ENCODE data around the gene RPS2.

The RPS2 gene

DNA sequence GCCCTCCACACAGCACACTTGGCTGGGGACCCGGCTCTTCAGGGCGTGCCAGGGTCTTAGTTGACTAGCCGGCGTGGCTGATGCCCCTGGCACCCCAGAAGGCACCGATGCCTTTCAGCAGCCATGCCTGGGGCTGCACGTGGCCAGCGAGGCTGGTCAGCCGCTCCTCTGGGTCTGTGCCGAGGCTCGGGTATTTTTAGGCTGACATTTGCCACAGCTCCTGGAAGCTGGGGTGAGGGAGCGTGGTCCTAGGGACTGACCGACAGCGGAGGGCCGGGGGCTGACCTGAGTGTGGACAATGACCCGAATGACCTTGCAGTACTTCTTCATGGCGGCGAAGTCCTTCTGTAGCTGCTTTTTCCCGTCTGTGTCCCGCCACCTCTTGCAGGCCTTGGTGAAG is 14.1 kb downstream of the RPS2 start:
- Histone ChIP-seq H4K20me1 (ENCODE audit: low read depth, low read length) (no peaks in the 10 kb centered on the region), H3K27me3 (ENCODE audit: low read length) (no peaks in the 10 kb centered on the region), H3K9me2 (replicated peaks; ENCODE audit: insufficient read depth, low read length) (no peaks in the 10 kb centered on the region), H2AFZ (ENCODE audit: low read depth, low read length, severe bottlenecking) (no peak overlapping the region), H3F3A (ENCODE audit: insufficient read depth) (no peaks in the 10 kb centered on the region), H3K4me2 (ENCODE audit: low read depth, low read length, poor library complexity, severe bottlenecking) (no peak overlapping the region), H3K36me3 (ENCODE audit: low read length) (no peaks in the 10 kb centered on the region), H3K27ac (ENCODE audit: low read depth, low read length) (no peak overlapping the region), H3K9me3 (ENCODE audit: insufficient read depth, low read length) (no peaks in the 10 kb centered on the region), H3K79me2 (ENCODE audit: insufficient read depth, low read length) (no peaks in the 10 kb centered on the region), H3K9ac (ENCODE audit: low read length) (no peak overlapping the region), H3K4me3 (ENCODE audit: insufficient read depth, low read length, poor library complexity, severe bottlenecking) (no peak overlapping the region)
- TF ChIP-seq CTCF (IDR thresholded peaks at IDR 0.05; ENCODE audit: insufficient read depth, low read length, poor library complexity, severe bottlenecking) = no peak
- TF ChIP-seq EZH2phosphoT487 (conservative IDR thresholded peaks at IDR 0.05; ENCODE audit: low read length) = no peak

- Histone ChIP-seq H2AFZ (ENCODE audit: low read depth, low read length, severe bottlenecking) (no peak overlapping the region), H3K9me2 (replicated peaks; ENCODE audit: insufficient read depth, low read length) (no peaks in the 10 kb centered on the region), H3K9me3 (ENCODE audit: insufficient read depth, low read length) (no peaks in the 10 kb centered on the region), H3K9ac (ENCODE audit: low read length) (no peak overlapping the region), H3K27me3 (ENCODE audit: low read length) (no peaks in the 10 kb centered on the region), H3K4me2 (ENCODE audit: low read depth, low read length, poor library complexity, severe bottlenecking) (no peak overlapping the region), H3K27ac (ENCODE audit: low read depth, low read length) (no peak overlapping the region), H3K79me2 (ENCODE audit: insufficient read depth, low read length) (no peaks in the 10 kb centered on the region), H3K4me3 (ENCODE audit: insufficient read depth, low read length, poor library complexity, severe bottlenecking) (no peak overlapping the region), H3F3A (ENCODE audit: insufficient read depth) (no peaks in the 10 kb centered on the region), H4K20me1 (ENCODE audit: low read depth, low read length) (no peaks in the 10 kb centered on the region), H3K36me3 (ENCODE audit: low read length) (no peaks in the 10 kb centered on the region)
- TF ChIP-seq EZH2phosphoT487 (conservative IDR thresholded peaks at IDR 0.05; ENCODE audit: low read length) (no peak), CTCF (IDR thresholded peaks at IDR 0.05; ENCODE audit: insufficient read depth, low read length, poor library complexity, severe bottlenecking) (no peak)
These were observed 14.6 kb downstream of the RPS2 start for GRCh38 chr16:1950047-1950446.

DNA sequence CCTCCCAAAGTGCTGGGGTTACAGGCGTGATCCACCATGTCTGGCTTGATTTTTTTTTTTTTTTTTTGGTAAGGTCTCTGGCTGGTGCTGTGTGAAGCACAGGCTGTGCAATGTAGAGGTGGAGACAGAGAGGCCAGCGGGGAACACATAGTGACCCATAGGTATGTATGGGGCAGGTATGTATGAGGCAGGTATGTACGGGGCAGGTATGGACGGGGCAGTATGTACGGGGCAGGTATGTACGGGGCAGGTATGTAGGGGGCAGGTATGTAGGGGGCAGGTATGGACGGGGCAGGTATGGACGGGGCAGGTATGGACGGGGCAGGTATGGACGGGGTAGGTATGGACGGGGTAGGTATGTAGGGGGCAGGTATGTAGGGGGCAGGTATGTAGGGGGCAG is 15.1 kb downstream of the RPS2 start:
- TF ChIP-seq CTCF (IDR thresholded peaks at IDR 0.05; ENCODE audit: insufficient read depth, low read length, poor library complexity, severe bottlenecking) (no peak), EZH2phosphoT487 (conservative IDR thresholded peaks at IDR 0.05; ENCODE audit: low read length) (no peak)
- Histone ChIP-seq H3K9me2 (replicated peaks; ENCODE audit: insufficient read depth, low read length) (no peaks in the 10 kb centered on the region), H3K27ac (ENCODE audit: low read depth, low read length) (no peak overlapping the region), H3K4me2 (ENCODE audit: low read depth, low read length, poor library complexity, severe bottlenecking) (no peak overlapping the region), H3K27me3 (ENCODE audit: low read length) (no peaks in the 10 kb centered on the region), H3K36me3 (ENCODE audit: low read length) (no peaks in the 10 kb centered on the region), H3K9me3 (ENCODE audit: insufficient read depth, low read length) (no peaks in the 10 kb centered on the region), H2AFZ (ENCODE audit: low read depth, low read length, severe bottlenecking) (no peak overlapping the region), H4K20me1 (ENCODE audit: low read depth, low read length) (no peaks in the 10 kb centered on the region), H3K9ac (ENCODE audit: low read length) (no peak overlapping the region), H3K79me2 (ENCODE audit: insufficient read depth, low read length) (no peaks in the 10 kb centered on the region), H3F3A (ENCODE audit: insufficient read depth) (no peaks in the 10 kb centered on the region), H3K4me3 (ENCODE audit: insufficient read depth, low read length, poor library complexity, severe bottlenecking) (no peak overlapping the region)

DNA sequence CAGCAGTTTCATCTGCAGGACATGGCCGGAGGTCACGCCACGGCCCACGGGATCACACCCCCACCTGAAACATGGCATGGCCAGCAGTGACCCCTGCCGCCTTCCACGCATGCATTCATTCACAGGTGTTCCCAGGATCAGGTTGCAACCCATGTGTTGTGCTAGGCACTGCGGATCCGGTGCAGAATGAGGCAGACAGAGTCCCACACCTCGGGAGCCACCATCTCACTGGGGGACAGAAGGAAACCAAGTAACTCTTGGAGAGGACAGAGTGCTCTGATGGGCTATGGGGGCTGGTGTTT is 17.3 kb downstream of the RPS2 start:
- no peaks in the 10 kb centered on the region for H3F3A ChIP-seq (ENCODE audit: insufficient read depth)
- H3K9me3 ChIP-seq (ENCODE audit: insufficient read depth, low read length) = no peaks in the 10 kb centered on the region
- TF ChIP-seq CTCF (IDR thresholded peaks at IDR 0.05; ENCODE audit: insufficient read depth, low read length, poor library complexity, severe bottlenecking) (no peak), EZH2phosphoT487 (conservative IDR thresholded peaks at IDR 0.05; ENCODE audit: low read length) (no peak)

More for the DNA sequence above, 17.3 kb downstream of the RPS2 start:
- Histone ChIP-seq H3K4me3 (ENCODE audit: insufficient read depth, low read length, poor library complexity, severe bottlenecking) (no peak overlapping the region), H3K27me3 (ENCODE audit: low read length) (no peaks in the 10 kb centered on the region), H2AFZ (ENCODE audit: low read depth, low read length, severe bottlenecking) (no peak overlapping the region), H3K79me2 (ENCODE audit: insufficient read depth, low read length) (no peaks in the 10 kb centered on the region), H4K20me1 (ENCODE audit: low read depth, low read length) (no peaks in the 10 kb centered on the region), H3K9me2 (replicated peaks; ENCODE audit: insufficient read depth, low read length) (no peaks in the 10 kb centered on the region), H3K27ac (ENCODE audit: low read depth, low read length) (no peak overlapping the region), H3K9ac (ENCODE audit: low read length) (no peak overlapping the region), H3K4me2 (ENCODE audit: low read depth, low read length, poor library complexity, severe bottlenecking) (no peak overlapping the region), H3K36me3 (ENCODE audit: low read length) (no peaks in the 10 kb centered on the region)
